GM11168 (cell line): ENCODE results near the gene CALU.

Experiments used
- in situ Hi-C: fragments of 300-500 bp; cut with MboI; formaldehyde crosslinking; loops from one replicate; pipeline ENCODE4 v1.12.0; 2022; ENCODE audit warnings: low sequenced_read_pairs; ENCODE audit not compliant: unreplicated experiment

CALU gene

GRCh38 chr7:128781126-128781525, 42.0 kb downstream of the CALU start:
- in situ Hi-C loops: no loop called here

GRCh38 chr7:128781851-128782250, 42.7 kb downstream of the CALU start:
- in situ Hi-C loops: no loop called here

- in situ Hi-C loops: no loop called here
These were observed 44.1 kb downstream of the CALU start for GRCh38 chr7:128783143-128783861.

- in situ Hi-C loops: no loop called here
These were observed 46.6 kb downstream of the CALU start for GRCh38 chr7:128785738-128786137.

GRCh38 chr7:128788446-128789412, 49.6 kb downstream of the CALU start:
- in situ Hi-C loops: no loop called here

GRCh38 chr7:128790315-128791041, 51.3 kb downstream of the CALU start:
- in situ Hi-C loops: no loop called here

- in situ Hi-C loops: no loop called here
These were observed 52.2 kb downstream of the CALU start, which contains the start of gene CCDC136 for GRCh38 chr7:128791121-128791971. Gene CCDC136 (plus strand): TSS chr7:128791968. CDS start chr7:128792412, 444 bp downstream.

GRCh38 chr7:128791972-128792327, 52.8 kb downstream of the CALU start:
- in situ Hi-C loops: no loop called here

GRCh38 chr7:128792471-128793180, 53.5 kb downstream of the CALU start:
- in situ Hi-C loops: no loop called here

- in situ Hi-C loops: no loop called here
These were observed 54.0 kb downstream of the CALU start for GRCh38 chr7:128793181-128793547.

- in situ Hi-C loops: no loop called here
These were observed 54.9 kb downstream of the CALU start for GRCh38 chr7:128794020-128794419.

- in situ Hi-C loops: no loop called here
These were observed 55.3 kb downstream of the CALU start for GRCh38 chr7:128794436-128794835.

- in situ Hi-C loops: no loop called here
These were observed 56.0 kb downstream of the CALU start for GRCh38 chr7:128795129-128795528.

GRCh38 chr7:128796327-128796726, 57.2 kb downstream of the CALU start:
- in situ Hi-C loops: no loop called here

- in situ Hi-C loops: no loop called here
These were observed 60.3 kb downstream of the CALU start for GRCh38 chr7:128799451-128799850.

GRCh38 chr7:128800567-128800966, 61.4 kb downstream of the CALU start:
- in situ Hi-C loops: no loop called here

- in situ Hi-C loops: no loop called here
These were observed 61.8 kb downstream of the CALU start for GRCh38 chr7:128801003-128801402.

GRCh38 chr7:128801667-128802418, 62.7 kb downstream of the CALU start:
- in situ Hi-C loops: no loop called here
